ENCODE data around the gene HEXB.
A peak's percentile ranks its signal among the peaks of the same experiment; 100 is the strongest.

The HEXB gene

DNA sequence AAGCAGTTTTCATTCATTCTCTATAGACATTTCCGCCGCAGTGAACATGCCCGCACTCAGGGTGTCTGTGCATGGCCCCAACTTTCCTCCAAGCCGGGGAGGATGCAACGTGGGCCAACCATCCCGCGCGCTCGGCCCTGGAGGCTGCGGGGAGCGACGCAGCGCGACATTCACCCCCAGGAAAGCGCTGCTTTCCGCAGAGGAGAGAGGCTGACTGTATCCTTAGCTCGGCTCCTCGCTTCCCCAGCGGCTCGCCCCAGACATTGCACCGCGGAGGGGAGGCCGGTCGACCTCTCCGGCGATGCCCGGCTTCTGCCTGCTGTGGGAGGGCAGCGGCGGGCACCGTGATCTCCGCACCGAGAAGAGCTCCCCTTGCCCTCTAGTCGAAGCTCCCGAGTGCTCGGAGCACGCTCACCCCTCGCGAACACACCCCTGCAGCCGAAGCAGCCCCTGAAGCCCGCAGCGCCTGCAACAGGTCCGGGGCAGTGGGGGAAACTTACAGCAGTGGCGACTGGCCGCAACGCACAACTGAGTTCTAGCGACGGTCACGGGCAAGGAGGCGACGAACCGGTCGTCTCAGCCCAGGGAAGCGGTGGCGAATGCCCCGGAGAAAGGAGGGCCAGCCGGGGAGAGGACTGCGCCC is 45.1 kb upstream of the HEXB start:
- peaks cover 13% of the 10 kb centered on the region for H3K36me3 ChIP-seq
- TF ChIP-seq, protein P1, sequence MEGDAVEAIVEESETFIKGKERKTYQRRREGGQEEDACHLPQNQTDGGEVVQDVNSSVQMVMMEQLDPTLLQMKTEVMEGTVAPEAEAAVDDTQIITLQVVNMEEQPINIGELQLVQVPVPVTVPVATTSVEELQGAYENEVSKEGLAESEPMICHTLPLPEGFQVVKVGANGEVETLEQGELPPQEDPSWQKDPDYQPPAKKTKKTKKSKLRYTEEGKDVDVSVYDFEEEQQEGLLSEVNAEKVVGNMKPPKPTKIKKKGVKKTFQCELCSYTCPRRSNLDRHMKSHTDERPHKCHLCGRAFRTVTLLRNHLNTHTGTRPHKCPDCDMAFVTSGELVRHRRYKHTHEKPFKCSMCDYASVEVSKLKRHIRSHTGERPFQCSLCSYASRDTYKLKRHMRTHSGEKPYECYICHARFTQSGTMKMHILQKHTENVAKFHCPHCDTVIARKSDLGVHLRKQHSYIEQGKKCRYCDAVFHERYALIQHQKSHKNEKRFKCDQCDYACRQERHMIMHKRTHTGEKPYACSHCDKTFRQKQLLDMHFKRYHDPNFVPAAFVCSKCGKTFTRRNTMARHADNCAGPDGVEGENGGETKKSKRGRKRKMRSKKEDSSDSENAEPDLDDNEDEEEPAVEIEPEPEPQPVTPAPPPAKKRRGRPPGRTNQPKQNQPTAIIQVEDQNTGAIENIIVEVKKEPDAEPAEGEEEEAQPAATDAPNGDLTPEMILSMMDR (IDR thresholded peaks at IDR 0.05; ENCODE audit: low read depth, low read length): no peak
- DNase-seq: peak; percentile 70
- peak overlapping the region; percentile 93 for H3K4me3 ChIP-seq (ENCODE audit: low read depth, low read length)
- peaks cover 10% of the 10 kb centered on the region for H3K4me1 ChIP-seq
- H3K9me3 ChIP-seq: no peaks in the 10 kb centered on the region
- H3K27me3 ChIP-seq: no peaks in the 10 kb centered on the region

DNA sequence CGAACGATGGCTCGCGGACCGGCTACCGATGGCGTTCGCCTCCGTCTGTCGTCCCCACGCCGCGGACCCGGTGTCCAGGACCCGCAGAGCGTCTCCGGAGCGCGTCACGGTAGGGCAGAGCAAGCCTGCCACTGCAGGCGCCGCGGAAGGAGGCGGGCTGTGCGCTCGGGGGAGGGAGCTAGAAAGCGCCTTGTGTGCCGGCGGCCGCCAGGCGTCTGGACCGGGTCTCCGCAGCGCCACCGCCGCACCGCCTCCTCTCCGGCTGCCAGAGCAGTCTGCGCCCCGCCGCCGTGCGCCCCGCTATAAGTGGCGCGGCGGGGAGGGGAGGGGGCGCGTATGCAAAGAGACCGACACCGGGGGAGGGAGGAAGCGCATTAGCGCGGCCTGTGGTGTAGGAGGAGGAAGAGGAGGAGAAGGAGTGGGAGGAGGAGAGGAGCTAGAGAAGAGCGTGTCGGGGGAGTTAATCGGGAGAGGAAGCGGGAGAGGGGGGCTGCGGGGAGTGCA is 44.5 kb upstream of the HEXB start, which contains the start of gene ENC1:
TSS of gene ENC1 (minus strand) at position 279 of the 504 bp plus-strand sequence. CDS start 4,243 bp downstream, outside the sequence.
- DNase-seq: peak; percentile 94
- Histone ChIP-seq H3K9me3 (no peaks in the 10 kb centered on the region), H3K36me3 (peaks cover 8% of the 10 kb centered on the region), H3K4me1 (peaks cover 10% of the 10 kb centered on the region), H3K4me3 (ENCODE audit: low read depth, low read length) (peak within 1 kb of the TSS; percentile 93), H3K27me3 (no peaks in the 10 kb centered on the region)
- TF ChIP-seq, protein P1 (IDR thresholded peaks at IDR 0.05; ENCODE audit: low read depth, low read length): peak; percentile 41; the same call in 1 of the 2 replicates

DNA sequence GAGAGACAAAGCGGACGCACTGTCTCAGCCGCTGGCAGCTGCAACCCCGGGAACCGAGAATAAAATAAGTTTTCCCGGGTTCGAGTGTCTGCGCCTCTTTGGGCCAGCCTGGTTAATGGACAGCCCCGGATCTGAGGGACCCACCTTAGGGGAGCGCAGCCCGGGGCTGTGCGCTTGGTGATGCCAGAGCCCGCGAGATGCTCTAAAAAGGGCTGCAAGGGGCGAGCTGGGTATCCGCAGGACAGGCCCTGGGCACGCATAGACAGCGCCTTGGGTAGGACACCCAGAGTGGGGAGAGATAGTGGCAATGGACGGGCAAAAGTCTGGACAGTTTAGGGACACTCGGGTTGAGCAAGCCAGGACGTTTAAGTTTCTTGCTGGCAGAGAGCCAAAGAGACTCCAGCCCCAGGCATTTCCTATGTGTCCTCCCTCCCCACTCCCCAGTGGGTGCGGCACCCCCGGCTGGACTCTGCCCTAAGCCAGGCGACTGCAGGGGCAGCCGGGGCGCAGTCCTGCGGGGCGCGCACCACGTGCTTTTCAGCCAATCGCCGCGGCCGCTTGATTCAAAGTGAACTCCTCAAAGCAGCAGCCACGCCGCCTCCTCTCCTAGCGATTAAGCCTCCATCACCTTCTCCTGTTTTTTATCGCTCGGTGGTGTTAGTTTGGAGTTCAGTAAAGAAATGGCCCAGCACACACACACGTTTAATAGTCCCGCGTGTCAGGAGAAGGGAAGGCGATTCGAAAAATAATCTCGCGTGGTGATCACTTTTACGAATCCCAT is 43.9 kb upstream of the HEXB start:
- peaks cover 10% of the 10 kb centered on the region for H3K4me1 ChIP-seq
- H3K4me3 ChIP-seq (ENCODE audit: low read depth, low read length): peak overlapping the region; percentile 93
- DNase-seq: peak; percentile 87
- no peaks in the 10 kb centered on the region for H3K9me3 ChIP-seq
- peaks cover 1% of the 10 kb centered on the region for H3K36me3 ChIP-seq
- H3K27me3 ChIP-seq: no peaks in the 10 kb centered on the region
- TF ChIP-seq, protein P1 (IDR thresholded peaks at IDR 0.05; ENCODE audit: low read depth, low read length): no peak

DNA sequence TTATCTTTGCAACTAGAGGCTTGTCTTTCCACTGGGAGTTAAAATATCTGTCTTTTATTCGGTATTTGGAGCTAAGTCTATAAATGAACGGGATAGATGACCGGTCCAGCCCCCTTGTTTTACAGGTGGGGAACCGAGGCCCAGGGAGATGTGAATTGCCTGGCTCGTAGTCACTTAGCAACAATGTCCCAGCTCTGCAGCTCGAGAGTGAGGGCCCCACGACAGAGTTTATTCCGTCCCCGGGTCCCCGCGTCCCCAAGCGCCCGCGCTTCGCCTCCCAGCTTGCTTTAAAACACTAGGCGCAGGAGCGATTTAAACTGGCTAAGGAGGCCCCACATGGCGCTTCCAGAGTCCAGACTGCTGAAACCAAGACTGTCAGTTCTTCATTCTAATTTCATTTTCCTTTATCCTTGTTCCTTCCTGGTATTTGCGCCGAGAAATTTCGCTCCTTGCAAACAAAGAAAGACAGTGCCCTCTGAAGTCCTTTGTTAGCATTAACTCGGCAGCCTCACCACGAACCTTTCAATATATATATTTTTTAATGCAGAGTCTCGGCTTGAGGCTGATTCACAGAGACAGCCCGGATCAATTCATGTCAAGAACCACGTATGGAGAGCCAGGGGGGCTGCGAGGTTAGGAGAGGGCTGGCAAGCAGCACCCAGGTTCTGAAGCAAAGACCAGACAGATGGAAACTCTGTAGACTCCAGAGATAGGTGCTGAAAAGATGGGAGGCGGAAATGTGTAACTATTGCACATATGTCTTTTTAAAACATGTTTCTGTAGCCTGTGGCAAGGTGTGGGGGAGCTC is 43.1 kb upstream of the HEXB start:
- no peaks in the 10 kb centered on the region for H3K9me3 ChIP-seq
- H3K4me1 ChIP-seq: peaks cover 13% of the 10 kb centered on the region
- TF ChIP-seq, protein P1 (IDR thresholded peaks at IDR 0.05; ENCODE audit: low read depth, low read length): peak; percentile 74
- peak; percentile 59 for DNase-seq
- no peaks in the 10 kb centered on the region for H3K36me3 ChIP-seq
- H3K4me3 ChIP-seq (ENCODE audit: low read depth, low read length): peak overlapping the region; percentile 93
- H3K27me3 ChIP-seq: no peaks in the 10 kb centered on the region

DNA sequence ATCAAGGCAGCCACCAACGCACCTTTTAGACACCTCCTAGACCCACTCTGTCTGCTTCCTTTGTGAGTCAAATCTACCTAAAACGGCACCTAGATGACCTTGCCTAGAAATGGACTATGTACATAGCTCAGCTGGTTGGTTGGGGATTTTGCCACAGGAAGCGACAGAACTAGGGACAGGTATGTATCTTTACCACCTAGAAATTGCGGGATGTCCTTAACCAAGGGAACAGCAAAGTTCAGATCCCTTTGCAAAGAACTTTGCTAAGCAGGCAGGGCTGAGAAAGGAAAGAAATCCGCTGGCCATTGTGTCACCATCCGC is 42.5 kb upstream of the HEXB start:
- no peak for DNase-seq
- TF ChIP-seq, protein P1 (IDR thresholded peaks at IDR 0.05; ENCODE audit: low read depth, low read length): no peak
- peaks cover 16% of the 10 kb centered on the region for H3K4me1 ChIP-seq
- H3K4me3 ChIP-seq (ENCODE audit: low read depth, low read length): no peak overlapping the region
- H3K9me3 ChIP-seq: no peaks in the 10 kb centered on the region
- no peaks in the 10 kb centered on the region for H3K36me3 ChIP-seq
- no peaks in the 10 kb centered on the region for H3K27me3 ChIP-seq

Data from BE2C (cell line).